ENCODE measurements around the gene SLC8B1. TPM values are rescaled to one million over a fixed set of nuclear protein-coding genes. Genes with fewer than 3 reads are reported as not detected.

The SLC8B1 gene
- 13.4 and 19.6 TPM in 2 replicates for total RNA-seq

GRCh38 chr12:113334786-113335539 lies at the start of gene SLC8B1:
TSS of gene SLC8B1 (minus strand) at chr12:113335109. CDS start at chr12:113332878, 2,231 bp downstream.

GRCh38 chr12:113358381-113359132 lies 23.6 kb upstream of the SLC8B1 start, which contains the start of gene PLBD2:
TSS of gene PLBD2 (plus strand) at chr12:113358587. CDS start at chr12:113358601, 14 bp downstream.

Small RNAs within 50 kb of the gene (small RNA-seq; reads per million reads assigned to genes)
- not detected for gene MIR6762

Other genes starting within 250 kb of the SLC8B1 start
- 0.33 and 0.39 TPM in 2 replicates for gene RASAL1, start 199.3 kb downstream of the SLC8B1 start, total RNA-seq
- gene CFAP73, start 185.4 kb downstream of the SLC8B1 start, total RNA-seq: not detected in 2 replicates
- gene DDX54, start 149.6 kb downstream of the SLC8B1 start, total RNA-seq: 44.0 and 53.5 TPM in 2 replicates
- gene RITA1, start 149.4 kb downstream of the SLC8B1 start, total RNA-seq: 11.4 and 20.4 TPM in 2 replicates
- 14.4 and 29.4 TPM in 2 replicates for gene TPCN1, start 113.6 kb downstream of the SLC8B1 start, total RNA-seq
- 20.8 and 31.0 TPM in 2 replicates for gene PLBD2, start 23.5 kb upstream of the SLC8B1 start, total RNA-seq
- not detected in 2 replicates for gene SDS, start 68.8 kb upstream of the SLC8B1 start, total RNA-seq
- gene SDSL, start 87.3 kb upstream of the SLC8B1 start, total RNA-seq: 4.9 and 5.1 TPM in 2 replicates
- under 0.01 and 1.2 TPM in 2 replicates for gene LHX5, start 136.8 kb upstream of the SLC8B1 start, total RNA-seq

All from placental epithelial cell (primary cell).